ENCODE measurements around the gene STUB1. TPM values are rescaled to one million over a fixed set of nuclear protein-coding genes. Genes with fewer than 3 reads are reported as not detected.

Gene STUB1
- total RNA-seq, 1 donor from 2014 or later: 49.1 TPM

GRCh38 chr16:667113-667779, 13.0 kb upstream of the STUB1 start:
- DNase-seq: no peak

DNA sequence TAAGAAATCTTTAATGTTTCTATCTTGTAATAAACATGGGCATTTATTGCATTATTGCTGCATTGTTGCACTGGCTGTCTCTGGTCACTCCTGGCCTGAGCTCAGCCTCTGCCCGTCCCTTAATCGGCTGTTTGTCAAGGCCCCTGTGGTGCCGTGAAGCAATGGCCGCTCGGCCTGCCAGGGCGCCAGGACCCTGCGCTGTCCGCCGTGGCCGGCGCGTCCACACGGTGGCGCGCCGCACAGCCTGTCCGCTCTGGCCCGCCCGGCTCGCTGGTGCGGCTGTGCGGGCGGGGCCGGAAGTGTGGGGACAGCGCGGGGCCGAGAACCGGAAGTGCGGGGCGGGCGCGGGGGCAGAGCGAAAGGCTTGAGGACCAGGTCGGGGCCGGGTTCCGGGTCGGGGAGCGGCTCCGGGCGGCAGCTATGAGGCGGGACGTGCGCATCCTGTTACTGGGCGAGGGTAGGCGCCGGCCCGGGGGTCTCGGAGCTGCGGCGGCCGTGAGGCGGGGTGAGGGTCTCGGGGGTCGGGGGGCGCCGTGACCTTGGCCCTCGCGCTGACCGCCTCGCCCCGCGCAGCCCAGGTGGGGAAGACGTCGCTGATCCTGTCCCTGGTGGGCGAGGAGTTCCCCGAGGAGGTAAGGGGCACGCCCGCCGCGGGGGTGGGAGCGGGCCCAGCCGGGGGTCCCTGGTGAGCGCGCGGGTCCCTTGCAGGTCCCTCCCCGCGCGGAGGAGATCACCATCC, 12.3 kb upstream of the STUB1 start, which contains the start of gene RHOT2:
Gene RHOT2, plus strand, starts transcription at position 353 of the 739 bp plus-strand sequence. Its CDS starts 68 bp downstream, at position 421.
- DNase-seq: peak; percentile 74

GRCh38 chr16:668519-669171, 11.6 kb upstream of the STUB1 start:
- DNase-seq: no peak

DNA sequence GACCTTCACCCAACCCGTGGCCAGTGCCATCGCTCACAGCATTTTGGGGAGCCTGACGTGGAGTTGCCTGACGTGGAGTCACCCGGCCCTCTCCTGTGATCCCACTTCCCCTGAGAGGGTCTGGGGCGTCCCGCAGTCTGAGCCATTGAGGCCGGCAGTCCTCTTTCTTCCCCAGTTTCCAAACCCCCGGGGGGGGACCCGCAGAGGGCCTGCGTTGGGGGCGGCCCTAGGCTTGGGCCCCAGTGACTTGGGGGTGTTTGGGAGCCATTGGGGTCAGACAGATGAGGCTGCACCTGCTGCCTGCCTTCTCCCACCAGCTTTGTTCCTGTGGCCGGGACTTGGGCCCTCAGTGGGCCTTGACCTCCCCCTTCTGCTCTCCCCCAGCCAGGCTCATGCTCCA, 10.5 kb upstream of the STUB1 start:
- DNase-seq: no peak

GRCh38 chr16:670485-671352, 9.5 kb upstream of the STUB1 start:
- no peak for DNase-seq

GRCh38 chr16:671353-672131, 8.7 kb upstream of the STUB1 start:
- no peak for DNase-seq

- DNase-seq: no peak
Observed at GRCh38 chr16:672371-672770, 7.8 kb upstream of the STUB1 start.

GRCh38 chr16:672851-673250, 7.4 kb upstream of the STUB1 start:
- DNase-seq: no peak

DNA sequence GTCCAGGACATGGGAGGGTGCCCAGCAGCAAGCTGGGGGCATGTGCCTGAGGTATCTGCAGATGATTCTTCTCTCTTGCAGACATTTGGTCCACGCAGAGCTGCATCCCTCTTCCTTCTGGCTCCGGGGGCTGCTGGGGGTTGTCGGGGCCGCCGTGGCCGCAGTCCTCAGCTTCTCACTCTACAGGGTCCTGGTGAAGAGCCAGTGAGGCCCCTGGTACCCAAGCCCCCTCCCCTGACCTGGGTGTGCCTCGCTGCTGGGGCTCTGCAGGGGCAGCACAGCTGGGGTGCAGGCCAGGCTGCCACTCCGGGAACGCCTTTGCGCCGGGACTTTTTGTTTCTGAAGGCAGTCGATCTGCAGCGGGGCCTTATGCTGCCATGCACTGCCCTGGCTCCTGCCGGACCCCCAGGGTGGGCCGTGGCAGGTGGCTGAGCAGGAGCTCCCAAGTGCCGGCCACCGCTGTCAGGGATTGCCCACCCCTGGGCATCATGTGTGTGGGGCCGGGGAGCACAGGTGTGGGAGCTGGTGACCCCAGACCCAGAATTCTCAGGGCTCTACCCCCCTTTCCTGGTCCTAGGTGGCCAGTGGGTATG, 6.7 kb upstream of the STUB1 start:
- no peak for DNase-seq

GRCh38 chr16:674214-674881, 5.9 kb upstream of the STUB1 start:
- DNase-seq: no peak

DNA sequence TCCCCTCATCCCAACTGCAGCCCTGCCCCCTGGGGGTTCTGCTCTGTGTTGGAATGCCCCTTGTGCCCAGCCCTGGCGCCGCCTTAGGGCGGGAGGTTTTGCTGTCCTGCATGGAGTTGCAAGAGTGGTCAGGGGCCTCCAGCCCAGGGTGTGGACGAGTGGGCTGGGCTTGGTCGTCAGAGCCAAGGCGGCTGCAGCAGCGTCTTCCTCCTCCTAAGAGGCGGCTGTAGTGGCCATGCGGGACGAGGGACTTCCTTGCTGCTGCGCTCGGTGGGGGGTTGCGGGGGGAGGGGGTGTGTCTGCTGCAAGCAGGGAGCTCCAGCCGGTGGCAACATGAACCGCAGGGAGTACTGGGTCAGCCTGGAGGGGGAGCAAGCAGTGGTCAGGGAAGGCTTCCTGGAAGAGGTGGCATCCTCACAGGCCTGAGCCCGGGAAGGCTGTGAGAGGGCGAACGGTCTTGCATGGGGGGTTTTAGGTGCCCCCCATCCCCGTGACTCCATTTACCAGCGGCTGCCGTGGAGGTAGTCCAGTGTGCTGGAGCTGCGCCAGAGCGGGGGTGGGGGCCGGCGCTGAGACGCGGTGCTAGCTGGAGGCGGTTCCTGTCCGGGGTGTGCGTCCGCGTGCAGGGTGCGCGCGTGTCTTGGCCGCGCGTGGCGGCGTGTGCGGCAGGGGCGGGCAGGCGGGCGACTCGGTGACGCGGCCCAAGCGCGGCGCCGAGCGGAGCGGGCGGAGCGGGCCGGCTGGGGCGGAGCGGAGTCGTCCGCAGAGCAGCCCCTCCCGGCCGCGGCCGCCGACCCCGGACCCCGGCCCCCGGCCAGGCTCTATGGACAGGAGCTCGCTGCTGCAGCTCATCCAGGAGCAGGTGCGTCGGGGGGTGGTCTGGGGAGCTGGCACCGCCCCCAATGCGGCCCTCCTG, 5.0 kb upstream of the STUB1 start, which contains the start of gene RHBDL1:
Gene RHBDL1, plus strand, starts transcription at position 704 of the 916 bp plus-strand sequence. Its CDS starts 120 bp downstream, at position 824.
- DNase-seq: no peak

DNA sequence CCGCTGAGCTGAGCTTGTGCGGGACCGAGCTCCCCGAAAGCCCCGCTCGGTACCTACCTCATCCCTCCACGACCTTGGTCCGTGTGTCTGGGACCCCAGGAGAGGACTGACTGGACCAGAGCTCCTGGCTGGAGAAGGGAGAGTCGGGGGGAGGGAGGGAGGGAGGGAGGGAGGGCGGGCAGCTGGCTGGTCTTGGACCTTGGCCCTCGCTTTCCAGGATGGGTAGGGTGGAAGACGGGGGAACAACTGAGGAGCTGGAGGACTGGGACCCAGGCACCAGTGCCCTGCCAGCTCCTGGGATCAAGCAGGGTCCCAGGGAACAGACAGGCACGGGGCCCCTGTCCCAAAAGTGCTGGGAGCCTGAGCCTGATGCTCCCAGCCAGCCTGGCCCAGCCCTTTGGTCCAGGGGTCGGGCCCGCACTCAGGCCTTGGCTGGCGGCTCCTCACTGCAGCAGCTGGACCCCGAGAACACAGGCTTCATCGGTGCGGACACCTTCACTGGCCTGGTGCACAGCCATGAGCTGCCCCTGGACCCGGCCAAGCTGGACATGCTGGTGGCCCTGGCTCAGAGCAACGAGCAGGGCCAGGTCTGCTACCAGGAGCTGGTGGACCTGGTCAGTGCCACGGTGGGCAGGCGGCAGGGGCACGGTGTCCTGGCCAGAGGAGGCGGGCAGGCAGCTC, 4.2 kb upstream of the STUB1 start:
- no peak for DNase-seq

GRCh38 chr16:676565-676902, 3.7 kb upstream of the STUB1 start:
- DNase-seq: no peak

DNA sequence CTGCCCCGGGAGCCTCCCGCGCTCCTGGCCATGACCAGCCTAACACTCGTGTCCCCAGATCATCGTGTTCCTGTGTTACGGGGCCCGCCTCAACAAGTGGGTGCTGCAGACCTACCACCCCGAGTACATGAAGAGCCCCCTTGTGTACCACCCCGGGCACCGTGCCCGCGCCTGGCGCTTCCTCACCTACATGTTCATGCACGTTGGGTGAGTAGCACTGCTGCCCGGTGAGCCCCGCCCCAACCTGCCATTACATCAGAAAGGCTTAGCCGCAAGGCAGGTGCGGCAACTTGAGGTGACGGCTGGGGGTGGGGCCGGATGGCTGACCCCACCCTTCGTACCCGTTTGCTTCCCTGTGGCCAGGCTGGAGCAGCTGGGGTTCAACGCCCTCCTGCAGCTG, 3.3 kb upstream of the STUB1 start:
- no peak for DNase-seq

DNA sequence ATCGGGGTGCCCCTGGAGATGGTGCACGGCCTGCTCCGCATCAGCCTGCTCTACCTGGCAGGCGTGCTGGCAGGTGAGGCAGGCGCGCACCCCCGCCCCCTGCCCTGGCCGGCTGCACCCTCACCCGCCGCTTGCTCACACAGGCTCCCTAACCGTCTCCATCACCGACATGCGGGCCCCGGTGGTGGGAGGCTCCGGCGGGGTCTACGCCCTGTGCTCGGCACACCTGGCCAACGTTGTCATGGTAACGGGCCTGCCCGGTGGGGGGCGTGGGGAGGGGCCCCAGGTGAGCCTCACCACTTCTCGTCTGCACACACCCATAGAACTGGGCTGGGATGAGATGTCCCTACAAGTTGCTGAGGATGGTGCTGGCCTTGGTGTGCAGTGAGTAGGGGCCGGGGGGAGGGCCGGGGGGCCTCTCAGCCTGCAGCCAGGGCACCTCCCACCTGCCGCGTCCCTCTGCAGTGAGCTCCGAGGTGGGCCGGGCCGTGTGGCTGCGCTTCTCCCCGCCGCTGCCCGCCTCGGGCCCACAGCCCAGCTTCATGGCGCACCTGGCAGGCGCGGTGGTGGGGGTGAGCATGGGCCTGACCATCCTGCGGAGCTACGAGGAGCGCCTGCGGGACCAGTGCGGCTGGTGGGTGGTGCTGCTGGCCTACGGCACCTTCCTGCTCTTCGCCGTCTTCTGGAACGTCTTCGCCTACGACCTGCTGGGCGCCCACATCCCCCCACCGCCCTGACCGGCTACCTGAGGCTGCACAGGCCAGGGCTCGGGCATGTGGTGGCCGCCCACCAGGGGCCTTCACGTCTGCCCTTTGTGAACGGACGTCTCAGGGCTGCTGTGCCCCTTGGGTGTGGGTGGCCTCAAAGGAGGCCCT, 2.7 kb upstream of the STUB1 start:
- DNase-seq: no peak

GRCh38 chr16:678209-678857, 1.9 kb upstream of the STUB1 start:
- DNase-seq: no peak
